LNCaP clone FGC (cell line): ENCODE data around the gene ANKS4B.
"Not testable (repeated sequence)": the region's sequence is repeated elsewhere in the genome, so short reads cannot be mapped to it uniquely, and the experiment has no call there.

Experiments used
- DNase-seq: peaks from one replicate; pipeline ENCODE4 v3.0.0-alpha.2; 2011; ENCODE audit warnings: low read depth
- H3K4me3 ChIP-seq: 2 replicates; pipeline ENCODE4 v1.5.1; 2011; ENCODE audit warnings: mild to moderate bottlenecking, low read depth, low read length, control low read depth
- TF ChIP-seq, protein P1 (sequence below): IDR thresholded peaks from 2 replicates; pipeline ENCODE4 v1.5.1; 2012; ENCODE audit warnings: mild to moderate bottlenecking; ENCODE audit not compliant: control insufficient read depth, insufficient read depth; ENCODE audit errors: extremely low read depth

The ANKS4B gene

DNA sequence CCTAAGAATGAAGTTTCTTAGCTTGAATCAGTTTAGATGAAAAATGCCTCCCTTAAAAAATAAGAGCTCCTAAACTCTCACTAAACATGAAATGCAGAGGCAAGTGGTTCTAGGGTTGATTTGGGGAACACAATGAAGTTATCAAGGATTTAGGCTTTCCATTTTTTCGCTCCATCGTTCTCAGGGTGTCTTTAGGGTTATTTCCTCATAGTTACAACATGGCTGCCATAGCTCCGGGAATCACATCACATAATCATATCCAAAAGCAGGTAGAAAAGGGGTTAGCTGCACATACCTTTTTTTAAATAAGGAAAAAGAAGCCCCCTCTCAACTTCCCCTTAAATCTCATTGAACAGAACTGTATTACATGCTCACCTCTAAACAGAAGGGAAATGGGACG, 43.5 kb upstream of the ANKS4B start:
- TF ChIP-seq, protein P1, sequence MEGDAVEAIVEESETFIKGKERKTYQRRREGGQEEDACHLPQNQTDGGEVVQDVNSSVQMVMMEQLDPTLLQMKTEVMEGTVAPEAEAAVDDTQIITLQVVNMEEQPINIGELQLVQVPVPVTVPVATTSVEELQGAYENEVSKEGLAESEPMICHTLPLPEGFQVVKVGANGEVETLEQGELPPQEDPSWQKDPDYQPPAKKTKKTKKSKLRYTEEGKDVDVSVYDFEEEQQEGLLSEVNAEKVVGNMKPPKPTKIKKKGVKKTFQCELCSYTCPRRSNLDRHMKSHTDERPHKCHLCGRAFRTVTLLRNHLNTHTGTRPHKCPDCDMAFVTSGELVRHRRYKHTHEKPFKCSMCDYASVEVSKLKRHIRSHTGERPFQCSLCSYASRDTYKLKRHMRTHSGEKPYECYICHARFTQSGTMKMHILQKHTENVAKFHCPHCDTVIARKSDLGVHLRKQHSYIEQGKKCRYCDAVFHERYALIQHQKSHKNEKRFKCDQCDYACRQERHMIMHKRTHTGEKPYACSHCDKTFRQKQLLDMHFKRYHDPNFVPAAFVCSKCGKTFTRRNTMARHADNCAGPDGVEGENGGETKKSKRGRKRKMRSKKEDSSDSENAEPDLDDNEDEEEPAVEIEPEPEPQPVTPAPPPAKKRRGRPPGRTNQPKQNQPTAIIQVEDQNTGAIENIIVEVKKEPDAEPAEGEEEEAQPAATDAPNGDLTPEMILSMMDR: no peak
- no peak for DNase-seq
- H3K4me3 ChIP-seq: no peak overlapping the region

DNA sequence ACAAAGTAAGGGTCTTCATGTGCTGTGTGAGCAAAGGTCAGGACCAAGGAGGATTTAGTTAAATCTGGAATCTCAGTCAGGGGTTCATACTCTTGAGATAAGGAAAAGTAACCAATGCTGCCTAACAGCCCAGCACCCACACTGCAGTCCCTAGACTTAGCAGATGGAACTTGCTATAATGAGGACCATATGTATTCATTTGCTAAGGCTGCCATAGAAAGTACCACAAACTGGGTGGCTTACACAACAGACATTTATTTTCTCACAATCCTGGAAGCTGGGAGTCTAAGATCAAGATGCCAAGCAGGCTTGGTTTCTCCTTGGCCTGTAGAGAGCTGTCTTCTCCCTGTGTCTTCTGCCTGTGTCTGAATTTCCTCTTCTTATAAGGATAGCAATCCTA, 42.9 kb upstream of the ANKS4B start:
- TF ChIP-seq, protein P1: no peak
- H3K4me3 ChIP-seq: no peak overlapping the region
- DNase-seq: no peak

DNA sequence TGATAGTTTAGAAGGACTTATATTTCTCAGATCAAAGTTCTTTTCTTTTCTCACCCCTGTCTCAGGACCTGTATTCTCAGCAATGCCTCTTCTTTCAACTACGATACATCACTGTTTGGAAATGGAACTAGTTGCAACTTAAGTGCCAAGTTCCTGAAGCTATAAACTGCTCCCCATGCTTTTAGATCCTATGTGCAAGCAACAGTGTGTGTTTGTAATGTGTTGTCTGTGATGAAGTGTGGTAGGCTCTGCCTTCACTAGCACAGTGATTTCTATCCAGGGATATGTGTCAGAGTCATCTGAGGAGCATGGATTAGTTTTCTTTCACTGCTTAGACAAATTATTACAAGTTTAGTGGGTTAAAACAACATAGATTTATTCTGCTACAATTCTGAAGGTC, 40.5 kb upstream of the ANKS4B start:
- no peak for DNase-seq
- TF ChIP-seq, protein P1: no peak
- no peak overlapping the region for H3K4me3 ChIP-seq

DNA sequence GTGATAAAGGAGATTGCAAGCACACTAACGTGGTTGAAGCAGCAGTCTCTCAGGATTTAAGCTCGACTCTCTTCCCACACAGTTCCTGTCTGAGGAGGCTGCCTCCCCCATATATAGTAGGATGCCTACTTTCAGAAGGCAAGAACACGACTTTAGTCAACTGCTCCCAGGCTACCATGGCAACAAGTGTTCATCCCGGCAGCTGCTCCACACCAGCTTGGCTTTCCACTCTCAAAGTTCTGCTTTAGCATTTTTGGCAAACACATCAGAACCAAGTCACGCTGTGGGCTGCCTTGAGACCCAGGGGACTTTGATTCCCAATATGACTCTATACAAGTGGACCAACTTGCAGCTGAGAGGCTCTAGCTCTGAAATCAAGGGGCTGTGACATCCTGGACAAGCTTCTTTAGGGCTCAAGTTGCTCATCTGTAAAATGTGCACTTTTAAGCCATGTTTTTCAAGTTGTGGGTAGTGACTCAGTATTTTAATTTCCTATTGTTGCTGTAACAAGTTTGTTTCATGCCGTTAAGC, 38.7 kb upstream of the ANKS4B start:
- H3K4me3 ChIP-seq: no peak overlapping the region
- TF ChIP-seq, protein P1: no peak
- no peak for DNase-seq

DNA sequence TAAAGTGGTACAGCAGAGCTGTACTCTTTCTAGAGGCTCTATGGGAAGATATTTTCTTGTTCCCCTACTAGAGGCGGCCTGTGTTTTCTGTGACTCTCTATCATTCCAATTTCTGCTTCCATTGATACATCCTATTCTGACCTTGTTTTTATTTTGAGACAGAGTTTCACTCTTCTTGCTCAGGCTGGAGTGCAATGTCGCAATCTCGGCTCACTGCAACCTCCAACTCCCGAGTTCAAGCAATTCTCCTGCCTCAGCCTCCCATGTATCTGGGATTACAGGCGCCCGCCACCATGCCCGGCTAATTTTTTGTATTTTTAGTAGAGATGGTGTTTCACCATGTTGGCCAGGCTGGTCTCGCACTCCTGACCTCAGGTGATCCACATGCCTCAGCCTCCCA, 38.2 kb upstream of the ANKS4B start:
- H3K4me3 ChIP-seq, DNase-seq: not testable (repeated sequence)

DNA sequence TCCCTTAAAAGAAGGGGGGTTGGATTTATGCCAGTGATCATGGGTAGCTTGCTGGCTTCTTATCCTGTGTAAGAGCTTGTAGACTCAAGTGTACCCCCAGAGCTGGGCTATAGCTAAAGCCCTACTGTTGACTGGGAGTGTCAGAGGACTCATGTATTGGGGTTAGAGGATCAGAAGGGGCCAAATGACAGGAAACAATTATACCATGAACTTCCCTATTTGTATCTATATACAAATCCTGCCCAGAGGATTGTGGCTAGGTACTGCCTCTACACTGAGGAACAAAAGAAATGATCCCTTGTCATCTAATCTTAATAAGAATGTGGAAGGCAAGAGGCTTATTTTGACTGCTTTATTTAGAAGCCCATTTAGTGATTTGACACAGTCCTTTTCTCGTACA, 36.4 kb upstream of the ANKS4B start:
- no peak for DNase-seq
- no peak overlapping the region for H3K4me3 ChIP-seq
- TF ChIP-seq, protein P1: no peak

DNA sequence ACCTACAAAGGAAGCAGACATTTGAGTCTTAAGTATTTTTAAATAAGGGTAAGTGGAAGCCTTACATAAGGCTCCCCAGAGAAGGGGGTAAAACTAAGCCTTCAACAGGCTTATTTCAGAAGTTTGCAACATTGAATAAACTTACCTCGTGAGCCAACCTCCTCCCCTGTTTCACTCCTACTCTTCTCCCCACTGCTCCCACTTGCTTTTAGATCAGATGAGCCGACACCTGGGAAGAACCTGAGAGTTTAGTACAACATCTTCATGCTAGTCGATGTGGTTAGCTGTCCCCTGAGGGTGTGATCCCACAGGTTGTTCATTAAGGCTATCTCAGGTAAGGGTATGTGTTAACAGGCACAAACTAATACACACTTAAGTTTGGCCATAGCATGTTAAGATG, 35.9 kb upstream of the ANKS4B start:
- no peak overlapping the region for H3K4me3 ChIP-seq
- TF ChIP-seq, protein P1: no peak
- no peak for DNase-seq

DNA sequence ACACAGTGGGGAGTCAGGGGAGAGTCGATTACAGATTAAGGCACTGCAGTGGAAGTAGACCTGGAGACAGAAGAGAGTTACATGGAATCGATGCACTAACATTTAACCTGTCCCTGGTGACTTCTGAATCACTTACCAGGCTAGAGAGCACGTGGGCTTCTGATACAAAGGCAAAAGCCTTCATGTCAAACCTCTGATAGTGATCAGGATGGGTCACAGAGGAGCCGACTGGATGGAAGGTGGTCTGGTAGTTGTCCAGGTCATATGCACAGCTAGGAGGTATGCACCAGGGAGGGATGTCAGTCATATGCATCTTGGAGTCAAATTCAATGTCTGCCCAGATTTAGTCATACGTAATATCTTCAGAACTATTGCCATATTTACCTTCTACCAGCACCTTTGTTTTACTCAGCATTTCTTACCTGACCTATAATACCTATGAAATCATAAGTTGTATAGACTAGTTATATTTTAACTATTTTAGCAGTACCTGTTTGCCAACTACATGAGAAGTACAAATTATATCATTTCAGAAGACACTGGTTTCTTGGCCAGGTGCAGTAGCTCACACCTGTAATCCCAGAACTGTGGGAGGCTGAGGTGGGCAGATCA, 33.8 kb upstream of the ANKS4B start:
- DNase-seq: no peak
- H3K4me3 ChIP-seq: no peak overlapping the region
- TF ChIP-seq, protein P1: no peak
